Neural progenitor cell (in vitro differentiated cells): ENCODE data around the gene LRCH3. TPM values are rescaled to one million over a fixed set of nuclear protein-coding genes. Genes with fewer than 3 reads are reported as not detected.

Source experiments
- DNase-seq: peaks from one replicate; pipeline ENCODE4 v3.0.0-alpha.2; 2016; ENCODE audit warnings: low spot score
- H2AFZ ChIP-seq: fragments of 200-600 bp; sonication (generic); replicated peaks from 2 replicates; pipeline ENCODE4 v1.6.1; 2016; ENCODE audit warnings: antibody characterized with exemption
- H3F3A ChIP-seq: fragments of 200-600 bp; sonication (generic); 2 replicates; pipeline ENCODE4 v1.6.1; 2016; ENCODE audit warnings: antibody characterized with exemption, low read depth
- H3K27ac ChIP-seq: fragments of 200-600 bp; sonication (generic); 2 replicates; pipeline ENCODE4 v1.5.1; 2016; ENCODE audit warnings: mild to moderate bottlenecking
- H3K27me3 ChIP-seq: fragments of 200-600 bp; sonication (generic); 2 replicates; pipeline ENCODE4 v1.6.1; 2016; ENCODE audit warnings: mild to moderate bottlenecking, moderate library complexity
- H3K36me3 ChIP-seq: fragments of 200-600 bp; sonication (generic); 2 replicates; pipeline ENCODE4 v1.5.1; 2016
- H3K4me1 ChIP-seq: fragments of 200-600 bp; sonication (generic); 2 replicates; pipeline ENCODE4 v1.6.1; 2016; ENCODE audit warnings: mixed run types
- H3K4me2 ChIP-seq: fragments of 200-600 bp; sonication (generic); 2 replicates; pipeline ENCODE4 v1.6.1; 2016
- H3K4me3 ChIP-seq: fragments of 200-600 bp; sonication (generic); 2 replicates; pipeline ENCODE4 v1.5.1; 2016
- H3K79me2 ChIP-seq: fragments of 200-600 bp; sonication (generic); 2 replicates; pipeline ENCODE4 v1.6.1; 2016; ENCODE audit warnings: low read depth
- H3K9ac ChIP-seq: fragments of 200-600 bp; sonication (generic); 2 replicates; pipeline ENCODE4 v1.6.1; 2016
- H3K9me3 ChIP-seq: fragments of 200-600 bp; sonication (generic); 2 replicates; pipeline ENCODE4 v1.5.1; 2016; ENCODE audit warnings: low read depth
- H4K20me1 ChIP-seq: fragments of 200-600 bp; sonication (generic); 2 replicates; pipeline ENCODE4 v1.6.1; 2016; ENCODE audit warnings: low read depth
- H3K27ac Mint-ChIP-seq: 3 replicates; pipeline ENCODE4 v1.8.0; 2021; ENCODE audit warnings: mixed read lengths
- H3K27me3 Mint-ChIP-seq: 2 replicates; pipeline ENCODE4 v1.8.0; 2022; ENCODE audit warnings: low read depth, mild to moderate bottlenecking, inconsistent platforms, moderate library complexity, mixed read lengths; ENCODE audit not compliant: insufficient read depth
- H3K36me3 Mint-ChIP-seq: 3 replicates; pipeline ENCODE4 v1.8.0; 2021; ENCODE audit warnings: mixed read lengths
- H3K4me1 Mint-ChIP-seq: 3 replicates; pipeline ENCODE4 v1.8.0; 2021; ENCODE audit warnings: mixed read lengths
- H3K4me3 Mint-ChIP-seq: 3 replicates; pipeline ENCODE4 v1.8.0; 2021; ENCODE audit warnings: mild to moderate bottlenecking, moderate library complexity, mixed read lengths
- H3K9me3 Mint-ChIP-seq: 3 replicates; pipeline ENCODE4 v1.8.0; 2020; ENCODE audit warnings: mixed read lengths
- CTCF ChIP-seq: fragments of 200-600 bp; sonication (generic); IDR thresholded peaks from 2 replicates; pipeline ENCODE4 v1.5.1; 2017; ENCODE audit warnings: antibody characterized with exemption, mild to moderate bottlenecking
- EZH2 ChIP-seq: fragments of 200-600 bp; sonication (generic); IDR thresholded peaks from 2 replicates; pipeline ENCODE4 v1.6.1; 2017; ENCODE audit warnings: antibody characterized with exemption, mild to moderate bottlenecking, moderate library complexity
- EZH2phosphoT487 ChIP-seq: fragments of 200-600 bp; sonication (generic); IDR thresholded peaks from 2 replicates; pipeline ENCODE4 v1.6.1; 2017; ENCODE audit warnings: antibody characterized with exemption
- total RNA-seq: library from RNA; depleted of rRNA; stranded (reverse); fragments of >200 nt; gene quantifications from 2 replicates; pipeline ENCODE4 v1.2.3, GENCODE V29; 2015; ENCODE audit warnings: low replicate concordance

The LRCH3 gene
- total RNA-seq, 1 donor from 2014 or later, result 56.2 TPM

- H3K27ac Mint-ChIP-seq, result no peak overlapping the region
- TF ChIP-seq EZH2phosphoT487, result no peak
- no peak for TF ChIP-seq CTCF
- no peak for TF ChIP-seq EZH2
- no peak for DNase-seq
- Histone ChIP-seq H3K9ac (no peak overlapping the region), H3K9me3 (no peaks in the 10 kb centered on the region), H3K4me3 (no peak overlapping the region), H2AFZ (no peak overlapping the region), H3K4me2 (no peak overlapping the region), H3K36me3 (peaks cover 4% of the 10 kb centered on the region), H3F3A (no peaks in the 10 kb centered on the region), H3K27ac (no peak overlapping the region), H3K27me3 (no peaks in the 10 kb centered on the region), H4K20me1 (peaks cover 61% of the 10 kb centered on the region), H3K79me2 (peaks cover 100% of the 10 kb centered on the region), H3K4me1 (peaks cover 5% of the 10 kb centered on the region)
- no peak overlapping the region for H3K4me3 Mint-ChIP-seq
- H3K36me3 Mint-ChIP-seq, result peaks cover 22% of the 10 kb centered on the region
- H3K27me3 Mint-ChIP-seq, result peaks cover 3% of the 10 kb centered on the region
- peaks cover 3% of the 10 kb centered on the region for H3K9me3 Mint-ChIP-seq
- H3K4me1 Mint-ChIP-seq, result peaks cover 10% of the 10 kb centered on the region
Measured at GRCh38 chr3:197796087-197796486, 5.0 kb downstream of the LRCH3 start.

GRCh38 chr3:197798863-197799262, 7.8 kb downstream of the LRCH3 start:
- Histone ChIP-seq H3K9me3 (no peaks in the 10 kb centered on the region), H3K4me1 (no peaks in the 10 kb centered on the region), H3K79me2 (peaks cover 100% of the 10 kb centered on the region), H3K27me3 (no peaks in the 10 kb centered on the region), H2AFZ (no peak overlapping the region), H3K4me3 (no peak overlapping the region), H4K20me1 (peaks cover 63% of the 10 kb centered on the region), H3F3A (no peaks in the 10 kb centered on the region), H3K36me3 (peaks cover 4% of the 10 kb centered on the region), H3K4me2 (no peak overlapping the region), H3K27ac (no peak overlapping the region), H3K9ac (no peak overlapping the region)
- peaks cover 2% of the 10 kb centered on the region for H3K4me1 Mint-ChIP-seq
- no peak for DNase-seq
- no peak overlapping the region for H3K27ac Mint-ChIP-seq
- no peak overlapping the region for H3K4me3 Mint-ChIP-seq
- no peak for TF ChIP-seq CTCF
- no peak for TF ChIP-seq EZH2phosphoT487
- TF ChIP-seq EZH2, result no peak
- H3K27me3 Mint-ChIP-seq, result no peaks in the 10 kb centered on the region
- peaks cover 24% of the 10 kb centered on the region for H3K36me3 Mint-ChIP-seq
- H3K9me3 Mint-ChIP-seq, result peaks cover 12% of the 10 kb centered on the region

- peaks cover 58% of the 10 kb centered on the region for H4K20me1 ChIP-seq
- peaks cover 12% of the 10 kb centered on the region for H3K9me3 Mint-ChIP-seq
- H3K4me3 Mint-ChIP-seq, result no peak overlapping the region
- peaks cover 2% of the 10 kb centered on the region for H3K4me1 Mint-ChIP-seq
- no peak overlapping the region for H2AFZ ChIP-seq
- H3K36me3 Mint-ChIP-seq, result peaks cover 23% of the 10 kb centered on the region
- H3K9me3 ChIP-seq, result no peaks in the 10 kb centered on the region
- H3K9ac ChIP-seq, result no peak overlapping the region
- no peak overlapping the region for H3K27ac Mint-ChIP-seq
- no peaks in the 10 kb centered on the region for H3K27me3 Mint-ChIP-seq
- H3F3A ChIP-seq, result no peaks in the 10 kb centered on the region
- H3K4me3 ChIP-seq, result no peak overlapping the region
- no peak overlapping the region for H3K4me2 ChIP-seq
- no peaks in the 10 kb centered on the region for H3K27me3 ChIP-seq
- no peaks in the 10 kb centered on the region for H3K4me1 ChIP-seq
- H3K27ac ChIP-seq, result no peak overlapping the region
- H3K36me3 ChIP-seq, result peaks cover 4% of the 10 kb centered on the region
- TF ChIP-seq EZH2 (no peak), CTCF (no peak), EZH2phosphoT487 (no peak)
- H3K79me2 ChIP-seq, result peaks cover 99% of the 10 kb centered on the region
- DNase-seq, result no peak
Measured at GRCh38 chr3:197800379-197800778, 9.3 kb downstream of the LRCH3 start.
